ENCODE data around the gene RUFY4. TPM values are rescaled to one million over a fixed set of nuclear protein-coding genes. Genes with fewer than 3 reads are reported as not detected.

The RUFY4 gene
- total RNA-seq, 1 donor from 2014 or later, result 0.36 TPM

DNA sequence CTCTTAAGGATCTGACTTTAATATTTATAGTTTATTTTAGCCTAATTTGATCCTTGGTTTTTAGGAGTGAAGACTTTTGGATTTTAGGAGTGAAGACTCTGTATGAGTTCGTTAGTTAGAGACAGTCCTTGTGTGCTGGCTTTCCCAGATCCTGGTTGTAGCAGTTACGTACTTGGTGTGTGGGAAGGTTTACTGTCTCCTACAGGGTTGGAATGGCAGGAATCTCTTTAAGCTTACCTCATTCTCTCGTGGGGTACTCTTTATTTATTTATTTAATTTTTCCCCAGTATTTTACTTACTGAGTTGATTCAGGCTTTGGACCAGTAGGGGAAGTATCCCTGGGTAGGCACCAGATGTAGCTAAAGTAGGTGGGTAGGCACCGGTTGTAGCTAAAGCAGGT, 54.9 kb downstream of the RUFY4 start:
- intact Hi-C loops (cut with DNase I), result no loop called here
- no peak for ATAC-seq
- no peak for DNase-seq (ENCODE audit: low spot score)

DNA sequence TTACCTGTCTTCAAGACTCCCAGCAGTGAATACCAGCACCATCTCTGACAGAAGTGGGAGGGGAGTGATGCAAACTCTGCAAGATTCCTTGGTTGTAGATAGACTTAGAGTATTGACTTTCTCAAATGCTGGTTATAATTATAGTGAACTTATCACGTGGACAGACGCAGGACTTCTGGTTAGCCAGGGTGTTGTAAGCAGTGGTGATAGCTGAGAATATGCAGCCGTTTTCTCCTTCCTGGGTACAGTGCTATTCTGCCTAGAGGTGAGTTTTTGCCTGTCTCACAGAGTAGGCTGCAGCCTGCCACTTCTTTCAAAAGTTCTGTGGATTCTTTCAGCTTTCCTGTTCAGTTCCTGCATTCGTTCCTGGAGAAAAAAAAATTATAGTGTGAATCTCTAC, 56.0 kb downstream of the RUFY4 start:
- peak; percentile 37 for ATAC-seq
- DNase-seq (ENCODE audit: low spot score), result no peak
- intact Hi-C loops (cut with DNase I), result no loop called here

DNA sequence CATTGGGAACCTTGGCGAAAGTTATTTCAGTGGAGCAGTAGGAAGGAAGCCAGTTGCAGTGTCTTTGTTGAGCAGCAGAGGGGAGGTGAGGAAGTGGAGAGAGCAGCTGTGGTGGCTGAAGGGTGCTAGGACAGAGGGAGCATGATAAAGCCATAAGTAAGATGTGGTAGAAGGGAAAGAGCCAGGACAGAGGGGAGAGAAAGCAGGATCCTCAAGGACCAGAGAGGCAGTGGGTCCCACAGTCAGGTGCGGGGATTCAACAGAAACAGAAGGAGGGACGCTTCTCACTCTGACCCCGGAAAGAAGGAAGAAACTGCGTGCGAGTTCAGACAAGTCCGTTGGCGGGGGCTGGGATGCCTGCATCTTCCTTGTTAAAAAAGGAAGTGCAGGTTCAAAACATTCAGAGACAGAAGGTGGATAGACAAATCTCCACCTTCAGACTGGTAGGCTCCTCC, 56.6 kb downstream of the RUFY4 start, which contains the start of gene CXCR2:
TSS of gene CXCR2 (plus strand) at position 403 of the 455 bp plus-strand sequence. CDS start 8,774 bp downstream, outside the sequence.
- peak; percentile 47 for ATAC-seq
- intact Hi-C loops (cut with DNase I), result no loop called here
- DNase-seq (ENCODE audit: low spot score), result no peak

DNA sequence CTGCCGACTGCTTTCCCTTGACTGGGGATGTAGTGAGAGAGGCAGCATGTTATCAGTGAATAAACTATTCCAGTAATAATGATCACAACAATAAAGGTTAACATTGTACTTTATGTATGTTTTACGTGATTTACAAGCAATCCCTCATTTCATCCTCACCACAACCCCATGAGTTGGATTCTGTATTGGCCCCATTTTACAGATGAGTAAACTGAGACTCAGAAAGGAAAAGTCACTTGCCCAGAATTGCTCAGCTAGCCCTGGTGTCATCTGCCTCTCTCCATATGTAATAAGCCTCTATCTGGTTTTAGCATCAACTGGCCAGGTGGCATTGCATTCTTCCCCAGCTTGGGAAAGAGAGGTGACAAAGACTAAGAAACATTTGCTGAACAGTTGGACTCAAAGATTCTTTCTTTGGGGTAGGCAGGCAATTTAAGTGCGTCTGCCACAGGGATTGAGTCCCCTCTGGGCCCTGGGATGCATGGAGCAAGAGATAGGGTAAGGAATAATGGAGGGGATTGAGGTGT, 58.9 kb downstream of the RUFY4 start:
- DNase-seq (ENCODE audit: low spot score) (no peak), ATAC-seq (no peak)
- intact Hi-C loops (cut with DNase I), result no loop called here

DNA sequence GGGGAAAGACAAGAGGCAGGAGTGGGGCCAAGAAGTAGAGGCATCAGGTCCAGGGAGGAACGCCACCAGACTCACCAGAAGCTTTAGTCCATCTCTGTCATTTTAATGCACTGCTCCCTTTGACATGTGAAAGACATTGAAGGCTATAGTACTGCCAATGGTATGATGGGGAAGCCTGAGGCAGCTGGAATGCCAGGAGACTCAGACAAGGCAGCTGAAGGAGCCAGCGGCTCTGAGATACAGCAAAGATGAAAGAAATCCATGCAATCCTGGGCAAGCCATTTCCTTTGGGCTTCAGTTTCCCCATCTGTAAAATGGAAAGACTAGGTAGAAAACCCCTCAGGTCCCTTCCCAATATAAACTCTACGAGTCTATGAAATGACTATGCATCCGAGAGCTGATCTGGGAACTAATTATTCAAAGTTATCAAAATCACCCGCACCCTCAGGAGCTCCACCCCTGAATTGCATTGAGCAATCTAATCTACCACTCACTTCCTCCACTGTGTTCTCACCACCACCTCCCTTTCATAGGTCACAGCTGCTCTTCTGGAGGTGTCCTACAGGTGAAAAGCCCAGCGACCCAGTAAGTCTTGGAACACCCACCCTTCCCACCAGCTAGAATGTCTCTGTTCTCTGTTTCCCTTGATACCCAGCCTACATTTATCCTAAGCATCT, 59.9 kb downstream of the RUFY4 start:
- DNase-seq (ENCODE audit: low spot score), result no peak
- intact Hi-C loops (cut with DNase I), result no loop called here
- ATAC-seq, result no peak

DNA sequence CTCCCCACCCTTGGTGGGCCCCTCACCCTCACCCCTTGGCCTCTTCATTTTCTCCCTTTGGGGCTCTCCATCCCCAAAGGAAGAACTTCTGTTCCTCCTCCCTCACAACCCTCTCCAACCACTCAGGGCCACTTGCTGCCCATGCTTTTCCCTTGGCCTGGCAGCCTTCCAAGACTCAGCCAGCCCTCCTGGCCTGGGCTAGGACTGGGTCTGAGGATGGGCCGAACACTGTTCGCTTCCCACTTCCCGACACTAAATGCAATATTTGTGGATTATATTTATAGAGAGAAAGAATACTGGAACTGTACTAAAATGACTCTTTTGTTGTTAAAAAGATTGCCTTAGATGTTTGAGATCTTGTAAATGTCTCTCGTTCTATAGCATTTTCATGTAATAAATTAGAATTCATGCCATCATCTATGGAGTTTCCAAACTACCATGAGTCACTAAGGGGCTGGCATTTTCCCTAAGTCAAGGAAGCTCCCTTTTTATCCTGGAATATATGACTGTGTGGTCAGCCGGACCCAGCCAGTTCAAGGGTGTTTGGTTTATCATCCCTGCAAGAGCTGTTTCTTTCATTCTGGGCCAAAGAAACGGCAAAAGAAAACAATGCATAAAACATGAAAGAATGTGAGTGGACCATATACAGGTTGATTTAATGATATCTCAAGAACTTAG, 60.5 kb downstream of the RUFY4 start:
- intact Hi-C loops (cut with DNase I), result no loop called here
- DNase-seq (ENCODE audit: low spot score) (no peak), ATAC-seq (no peak)

DNA sequence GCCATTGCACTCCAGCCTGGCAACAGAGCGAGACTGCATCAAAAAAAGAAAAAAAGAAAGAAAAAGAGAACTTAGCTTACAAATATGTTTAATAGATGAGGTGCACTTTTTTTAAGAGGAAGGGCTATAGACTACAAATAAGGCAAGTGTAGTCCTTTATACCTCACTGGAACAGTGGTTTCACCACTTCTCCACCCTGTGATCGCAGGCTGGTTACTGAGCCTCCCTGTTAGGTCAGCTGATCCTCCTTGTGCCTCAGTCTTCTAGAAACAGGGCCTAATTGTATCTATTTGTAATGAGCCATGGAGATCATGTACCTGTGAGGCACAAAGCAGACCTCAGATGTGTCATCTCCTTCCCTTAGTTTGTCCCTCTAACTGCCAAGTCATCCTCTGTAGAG, 61.3 kb downstream of the RUFY4 start:
- intact Hi-C loops (cut with DNase I), result no loop called here
- DNase-seq (ENCODE audit: low spot score), result no peak
- no peak for ATAC-seq

DNA sequence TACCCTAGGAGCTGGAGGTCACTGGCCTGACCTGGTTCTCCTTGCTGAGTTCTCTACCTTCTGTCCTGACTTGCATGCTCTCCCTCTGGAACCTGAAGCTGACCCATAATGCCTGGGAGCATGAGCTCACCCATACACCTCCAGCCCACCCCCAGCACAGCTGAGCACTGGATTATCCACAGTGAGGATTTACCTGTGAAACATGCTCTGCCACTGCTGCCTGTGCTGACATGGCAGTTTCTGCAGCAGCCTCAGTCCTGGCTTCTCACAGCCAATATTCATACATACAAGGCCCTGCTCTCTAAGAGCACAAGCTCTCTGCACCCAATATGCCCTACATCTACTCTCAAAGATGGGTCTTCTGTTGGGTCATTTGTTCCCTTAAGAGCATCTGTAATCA, 61.8 kb downstream of the RUFY4 start:
- DNase-seq (ENCODE audit: low spot score) (no peak), ATAC-seq (no peak)
- intact Hi-C loops (cut with DNase I), result no loop called here

DNA sequence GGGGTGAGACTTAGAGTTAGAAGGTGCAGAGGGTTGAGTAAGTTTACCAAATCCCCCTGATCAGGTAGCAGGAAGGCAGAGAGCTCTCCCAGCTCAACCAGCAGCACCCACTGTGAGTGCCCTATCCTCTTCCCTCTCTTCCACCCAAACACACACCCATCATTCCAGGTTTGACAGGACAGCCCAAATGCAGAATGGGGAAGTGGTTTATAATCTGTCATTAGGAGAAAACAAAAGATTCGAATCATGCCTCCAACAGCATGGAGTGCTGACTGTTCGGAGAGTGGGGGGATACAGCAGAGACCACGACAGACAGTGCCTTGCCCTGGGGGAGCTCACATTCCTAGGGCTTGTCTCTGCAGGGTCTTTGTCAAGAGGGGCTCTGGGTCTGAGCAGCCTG, 68.5 kb downstream of the RUFY4 start:
- no peak for ATAC-seq
- intact Hi-C loops (cut with DNase I), result no loop called here

DNA sequence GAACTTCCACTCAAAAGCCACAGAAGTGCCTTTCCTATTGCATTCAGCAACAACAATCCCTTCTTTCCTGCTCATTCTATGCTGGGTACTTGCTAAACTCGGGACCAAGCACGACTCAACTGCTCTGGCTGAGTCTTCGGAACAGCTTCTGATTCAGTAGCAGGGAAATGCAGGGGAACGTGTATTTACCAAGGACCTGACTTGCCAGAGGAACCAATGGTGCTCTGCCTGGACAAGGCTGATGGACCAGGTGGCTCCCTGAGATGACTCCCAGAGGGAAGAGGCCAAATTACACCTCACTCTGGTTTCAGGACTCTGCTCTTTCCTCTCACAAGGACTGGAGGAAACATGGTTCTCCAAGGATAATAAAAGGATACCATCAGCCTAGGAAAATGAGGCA, 69.0 kb downstream of the RUFY4 start:
- ATAC-seq (no peak), DNase-seq (ENCODE audit: low spot score) (no peak)
- intact Hi-C loops (cut with DNase I), result no loop called here

More for the DNA sequence above, 68.5 kb downstream of the RUFY4 start:
- no peak for DNase-seq (ENCODE audit: low spot score)

Other genes with a start within 250 kb of the RUFY4 start
- gene TNS1, start 66.3 kb upstream of the RUFY4 start, total RNA-seq, result 703 TPM
- 9.1 TPM for gene CXCR2, start 56.8 kb downstream of the RUFY4 start, total RNA-seq
- 4.9 TPM for gene CXCR1, start 97.7 kb downstream of the RUFY4 start, total RNA-seq
- gene ARPC2, start 147.9 kb downstream of the RUFY4 start, total RNA-seq, result 243 TPM
- 0.94 TPM for gene GPBAR1, start 191.8 kb downstream of the RUFY4 start, total RNA-seq
- 59.9 TPM for gene AAMP, start 200.9 kb downstream of the RUFY4 start, total RNA-seq
- gene PNKD, start 201.3 kb downstream of the RUFY4 start, total RNA-seq, result 56.3 TPM
- 211 TPM for gene TMBIM1, start 223.2 kb downstream of the RUFY4 start, total RNA-seq

All from sciatic nerve (tissue), 2 donors.